Aorta (tissue), 5 donors: ENCODE measurements around the gene CCDC57. TPM values are rescaled to one million over a fixed set of nuclear protein-coding genes. Genes with fewer than 3 reads are reported as not detected.
"Not testable (repeated sequence)": the region's sequence is repeated elsewhere in the genome, so short reads cannot be mapped to it uniquely, and the experiment has no call there.

Source experiments
- ATAC-seq: fragments of 200-7000 bp; cut with Tn5 transposase; one replicate; pipeline ENCODE4 v1.9.1; 2022; ENCODE audit warnings: moderate library complexity; ENCODE audit not compliant: low FRiP score
- DNase-seq, 2 donors: peaks; one replicate each; pipeline ENCODE4 v3.0.0-alpha.2; 2020
- H3K27ac ChIP-seq, 2 donors: one replicate each; pipeline ENCODE4 v1.5.1; 2013; ENCODE audit warnings: low read length in 2 of 2, mild to moderate bottlenecking in 2 of 2, moderate library complexity in 2 of 2, control low read depth in 1 of 2, inconsistent platforms in 1 of 2, low read depth in 1 of 2
- H3K27me3 ChIP-seq, 2 donors: one replicate each; pipeline ENCODE4 v1.6.1; 2013; ENCODE audit warnings: control low read depth in 1 of 2, low read length in 1 of 2, mild to moderate bottlenecking in 1 of 2, moderate library complexity in 1 of 2; ENCODE audit not compliant: insufficient read depth in 2 of 2, control insufficient read depth in 1 of 2
- H3K36me3 ChIP-seq, 2 donors: one replicate each; pipeline ENCODE4 v1.6.1; 2013; ENCODE audit warnings: control low read depth in 1 of 2, low read length in 1 of 2, mild to moderate bottlenecking in 1 of 2; ENCODE audit not compliant: insufficient read depth in 2 of 2, control insufficient read depth in 1 of 2
- H3K4me1 ChIP-seq, 2 donors: one replicate each; pipeline ENCODE4 v1.6.1; 2013; ENCODE audit warnings: low read length in 2 of 2, control low read depth in 1 of 2, mild to moderate bottlenecking in 1 of 2, moderate library complexity in 1 of 2; ENCODE audit not compliant: insufficient read depth in 2 of 2, control insufficient read depth in 1 of 2
- H3K4me3 ChIP-seq, 2 donors: one replicate each; pipeline ENCODE4 v1.5.1; 2013; ENCODE audit warnings: low read length in 2 of 2, control low read depth in 1 of 2, mild to moderate bottlenecking in 1 of 2
- H3K9me3 ChIP-seq: one replicate; pipeline ENCODE4 v1.6.1; 2013; ENCODE audit warnings: mild to moderate bottlenecking, low read length; ENCODE audit not compliant: control insufficient read depth
- WGBS, 2 donors: extraction: QIAGEN DNeasy Blood & Tissue Kit; methylation state at CpG; one replicate each; pipeline ENCODE4 v1.1.7; 2013; 5-methylcytosine and 5-hydroxymethylcytosine counted together
- intact Hi-C, 2 donors: fragments of 100-400 bp; cut with DNase I; formaldehyde crosslinking; loops; one replicate each; pipeline versions ENCODE4 v1.14.2 to v1.15.0; 2022
- polyA plus RNA-seq, 2 donors: library from polyadenylated mRNA; stranded (reverse); fragments of 200-250 nt; gene quantifications; one replicate each; pipeline ENCODE4 v1.2.3, GENCODE V29; 2013
- total RNA-seq, 2 donors: library from RNA; stranded (reverse); fragmentation: NEBNext Ultra II Directional; extraction: Animal tissue kit (Norgen Biotek cat#: 25700); gene quantifications; one replicate each; pipeline ENCODE4 v1.2.1, GENCODE V29; 2021
- donor health status: healthy with polysubstance abuse.
- donor health status: Bipolar disorder and iron deficiency.
- donor health status: DM: no; HTN: no; CAD: no.
- donor health status: DM: no; HTN: no; CAD: no.
- donor health status: DM: yes; HTN: yes; CAD: no.

CCDC57 gene
- total and polyA plus RNA-seq, 4 donors = 17.8 to 145 (median 42.3) TPM

GRCh38 chr17:82179412-82179811 lies 33.2 kb downstream of the CCDC57 start:
- no peaks in the 10 kb centered on the region for H3K27me3 ChIP-seq
- intact Hi-C loops = no loop called here
- H3K4me3 ChIP-seq = no peak overlapping the region
- no peaks in the 10 kb centered on the region for H3K4me1 ChIP-seq
- no peaks in the 10 kb centered on the region for H3K9me3 ChIP-seq
- ATAC-seq (no peak), DNase-seq (peak in 1 of 2 donors; percentile 12)
- 91 to 95% methylated on average over 13 of the region's 13 CpGs for WGBS, 2 donors
- H3K27ac ChIP-seq = no peak overlapping the region
- peaks cover 0 to 1% of the 10 kb centered on the region in 2 donors for H3K36me3 ChIP-seq

GRCh38 chr17:82178499-82179261 lies 34.0 kb downstream of the CCDC57 start:
- peak in 1 of 2 donors; percentile 20 for DNase-seq
- WGBS, 2 donors = 86 to 89% methylated on average over 24 of the region's 24 CpGs

GRCh38 chr17:82177761-82178498 lies 34.7 kb downstream of the CCDC57 start:
- 93 to 95% methylated on average over 13 of the region's 13 CpGs for WGBS, 2 donors
- intact Hi-C loops = no loop called here
- peaks cover 0 to 1% of the 10 kb centered on the region in 2 donors for H3K36me3 ChIP-seq

More at GRCh38 chr17:82178499-82179261, 34.0 kb downstream of the CCDC57 start:
- Histone ChIP-seq H3K4me3 (no peak overlapping the region), H3K9me3 (no peaks in the 10 kb centered on the region), H3K4me1 (no peaks in the 10 kb centered on the region), H3K36me3 (peaks cover 0 to 1% of the 10 kb centered on the region in 2 donors), H3K27ac (no peak overlapping the region), H3K27me3 (no peaks in the 10 kb centered on the region)
- intact Hi-C loops = no loop called here
- ATAC-seq = no peak

GRCh38 chr17:82177276-82177675 lies 35.4 kb downstream of the CCDC57 start:
- intact Hi-C loops = no loop called here
- ATAC-seq (no peak), DNase-seq (no peak)
- Histone ChIP-seq H3K27ac (no peak overlapping the region), H3K27me3 (no peaks in the 10 kb centered on the region), H3K9me3 (no peaks in the 10 kb centered on the region), H3K4me3 (no peak overlapping the region), H3K36me3 (peaks cover 0 to 1% of the 10 kb centered on the region in 2 donors), H3K4me1 (no peaks in the 10 kb centered on the region)
- WGBS, 2 donors = 90 to 93% methylated on average over 11 of the region's 11 CpGs

More at GRCh38 chr17:82177761-82178498, 34.7 kb downstream of the CCDC57 start:
- Histone ChIP-seq H3K4me3 (no peak overlapping the region), H3K4me1 (no peaks in the 10 kb centered on the region), H3K27ac (no peak overlapping the region), H3K27me3 (no peaks in the 10 kb centered on the region), H3K9me3 (no peaks in the 10 kb centered on the region)
- no peak for ATAC-seq
- DNase-seq = peak in 1 of 2 donors; percentile 30

GRCh38 chr17:82175951-82176350 lies 36.7 kb downstream of the CCDC57 start:
- WGBS, 2 donors = 76% methylated on average over 4 of the region's 4 CpGs
- intact Hi-C loops = no loop called here

GRCh38 chr17:82175201-82175600 lies 37.4 kb downstream of the CCDC57 start:
- WGBS, 2 donors = 87 to 88% methylated on average over 10 of the region's 10 CpGs

More at GRCh38 chr17:82175951-82176350, 36.7 kb downstream of the CCDC57 start:
- DNase-seq (peak in 1 of 2 donors; percentile 33), ATAC-seq (no peak)
- H3K27ac ChIP-seq = no peak overlapping the region
- no peak overlapping the region for H3K4me3 ChIP-seq
- H3K4me1 ChIP-seq = no peaks in the 10 kb centered on the region
- no peaks in the 10 kb centered on the region for H3K9me3 ChIP-seq
- no peaks in the 10 kb centered on the region for H3K27me3 ChIP-seq
- H3K36me3 ChIP-seq = peaks cover 0 to 3% of the 10 kb centered on the region in 2 donors

GRCh38 chr17:82174042-82174857 lies 38.4 kb downstream of the CCDC57 start:
- H3K27me3 ChIP-seq, H3K4me1 ChIP-seq, intact Hi-C loops, H3K27ac ChIP-seq, H3K4me3 ChIP-seq, ATAC-seq, H3K9me3 ChIP-seq, H3K36me3 ChIP-seq: not testable (repeated sequence)
- peak in 1 of 2 donors; percentile 30 for DNase-seq
- 81 to 83% methylated on average over 17 of the region's 17 CpGs for WGBS, 2 donors

More at GRCh38 chr17:82175201-82175600, 37.4 kb downstream of the CCDC57 start:
- Histone ChIP-seq H3K9me3 (no peaks in the 10 kb centered on the region), H3K27ac (no peak overlapping the region), H3K4me3 (no peak overlapping the region), H3K27me3 (no peaks in the 10 kb centered on the region), H3K36me3 (peaks cover 0 to 3% of the 10 kb centered on the region in 2 donors), H3K4me1 (no peaks in the 10 kb centered on the region)
- no peak for ATAC-seq
- DNase-seq = peak in 1 of 2 donors; percentile 21
- intact Hi-C loops = no loop called here

GRCh38 chr17:82173351-82174041 lies 39.1 kb downstream of the CCDC57 start:
- Histone ChIP-seq H3K27me3 (no peaks in the 10 kb centered on the region), H3K36me3 (peaks cover 0 to 3% of the 10 kb centered on the region in 2 donors), H3K4me3 (no peak overlapping the region), H3K27ac (no peak overlapping the region), H3K9me3 (no peaks in the 10 kb centered on the region), H3K4me1 (no peaks in the 10 kb centered on the region)
- intact Hi-C loops = no loop called here
- no peak for ATAC-seq
- no peak for DNase-seq
- WGBS, 2 donors = 78 to 82% methylated on average over 18 of the region's 18 CpGs
